Measurements from ENCODE around the gene CDIP1. TPM values are rescaled to one million over a fixed set of nuclear protein-coding genes. Genes with fewer than 3 reads are reported as not detected.

The CDIP1 gene
- total and polyA plus RNA-seq, 2 of the 8 experiments (the other 6 are each of a cell fraction or from before 2014, with no cell fraction given) = 56.6 to 76.3 TPM

GRCh38 chr16:4489030-4489429 is 49.5 kb downstream of the CDIP1 start:
- Histone ChIP-seq H2AFZ (ENCODE audit: low read length) (no peak overlapping the region), H3K9me3 (ENCODE audit: insufficient read depth in 2 of 2, low read depth in 1 of 2, low read length in 1 of 2) (no peaks in the 10 kb centered on the region), H3K18ac (ENCODE audit: extremely low read depth, low read length) (no peak overlapping the region), H2BK15ac (ENCODE audit: low read length) (no peak overlapping the region), H3K4ac (replicated peaks; ENCODE audit: insufficient read length, low read depth, low read length) (no peak overlapping the region), H3K27me3 (replicated peaks in 1 of 4; ENCODE audit: control insufficient read depth in 3 of 4, extremely low read depth in 1 of 4, insufficient read depth in 3 of 4, low read length in 3 of 4) (no peaks in the 10 kb centered on the region), H3K23ac (ENCODE audit: insufficient read length) (no peak overlapping the region), H2BK12ac (ENCODE audit: low read depth, low read length) (no peak overlapping the region), H2BK5ac (ENCODE audit: low read depth, low read length) (no peak overlapping the region), H3K79me1 (ENCODE audit: low read depth, low read length) (peaks cover 7% of the 10 kb centered on the region), H2BK120ac (replicated peaks; ENCODE audit: low read depth, low read length) (no peak overlapping the region), H2BK20ac (ENCODE audit: low read length) (no peak overlapping the region), H4K5ac (ENCODE audit: insufficient read length, low read depth, low read length) (no peak overlapping the region), H3K4me2 (ENCODE audit: insufficient read depth in 1 of 2, low read depth in 2 of 2, low read length in 2 of 2) (no peak overlapping the region), H3K36me3 (ENCODE audit: control insufficient read depth in 2 of 4, insufficient read depth in 4 of 4, low read length in 3 of 4) (peaks cover 0 to 3% (median 0%) of the 10 kb centered on the region in 4 experiments; a peak in 1 of 8 replicates), H2AK5ac (ENCODE audit: low read depth, low read length) (no peak overlapping the region), H3K79me2 (ENCODE audit: control insufficient read depth in 1 of 2, insufficient read depth in 2 of 2, low read length in 2 of 2) (peaks cover 0 to 3% of the 10 kb centered on the region in 2 experiments; a peak in 1 of 4 replicates), H4K20me1 (replicated peaks in 1 of 2; ENCODE audit: control insufficient read depth in 1 of 2, insufficient read depth in 2 of 2, low read length in 2 of 2) (no peaks in the 10 kb centered on the region), H3K4me3 (ENCODE audit: extremely low read depth in 1 of 4, insufficient read depth in 2 of 4, low read depth in 3 of 4, low read length in 4 of 4) (no peak overlapping the region), H3K14ac (ENCODE audit: insufficient read length) (no peak overlapping the region), H3K4me1 (replicated peaks in 1 of 4; ENCODE audit: control insufficient read depth in 3 of 4, insufficient read depth in 4 of 4, low read length in 3 of 4) (no peaks in the 10 kb centered on the region), H3K23me2 (ENCODE audit: low read depth, low read length) (no peaks in the 10 kb centered on the region), H4K8ac (ENCODE audit: extremely low read depth, insufficient read depth, low read length) (no peak overlapping the region), H3K56ac (replicated peaks; ENCODE audit: insufficient read length, low read depth, low read length) (no peak overlapping the region), H4K91ac (replicated peaks; ENCODE audit: insufficient read length, low read length) (no peak overlapping the region), H3K27ac (ENCODE audit: low read depth, low read length) (no peak overlapping the region), H3K9ac (replicated peaks in 1 of 4; ENCODE audit: extremely low read depth in 1 of 4, low read depth in 3 of 4, low read length in 3 of 4) (no peak overlapping the region)
- FAIRE-seq = no peak
- DNase-seq (ENCODE audit: low read depth in 1 of 2, low spot score in 2 of 2) = no peak
- no peak for TF ChIP-seq SP1 (IDR thresholded peaks at IDR 0.05; ENCODE audit: low read depth, low read length)
- TF ChIP-seq, protein P1, sequence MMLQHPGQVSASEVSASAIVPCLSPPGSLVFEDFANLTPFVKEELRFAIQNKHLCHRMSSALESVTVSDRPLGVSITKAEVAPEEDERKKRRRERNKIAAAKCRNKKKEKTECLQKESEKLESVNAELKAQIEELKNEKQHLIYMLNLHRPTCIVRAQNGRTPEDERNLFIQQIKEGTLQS (IDR thresholded peaks at IDR 0.05; ENCODE audit: insufficient read depth, low read depth, low read length) = no peak
- no peak for TF ChIP-seq NRF1 (IDR thresholded peaks at IDR 0.05; ENCODE audit: low read depth, low read length)
- TF ChIP-seq SIRT6 (IDR thresholded peaks at IDR 0.05; ENCODE audit: low read length) = no peak
- TF ChIP-seq CTBP2 (IDR thresholded peaks at IDR 0.05; ENCODE audit: borderline replicate concordance, insufficient read depth, insufficient read length, low read length) = no peak
- no peak for TF ChIP-seq RBBP5 (IDR thresholded peaks at IDR 0.05; ENCODE audit: borderline replicate concordance, low read depth, low read length)
- ChIA-PET CTCF (ENCODE audit: partially characterized antibody) (interaction anchor here (0.6 to 2.4 kb wide), 6 partner anchors 10 to 169 kb away, joined by 3 to 9 read pairs (median 3); no protein-coding TSS in a partner anchor), POLR2A (ENCODE audit: partially characterized antibody) (no interaction called here)
- 97% methylated on average over 5 of the region's 5 CpGs; no CpG with 5 or more reads in 1 of the 2 experiments for WGBS, 2 experiments (ENCODE audit: extremely low coverage in 1 of 2, insufficient coverage in 1 of 2, insufficient read length in 1 of 2, insufficient replicate concordance in 2 of 2, low coverage in 1 of 2, low lambda C conversion rate in 2 of 2, missing lambda C conversion rate in 1 of 2)

All from H1 (cell line).